ENCODE measurements around the gene IL12RB1. TPM values are rescaled to one million over a fixed set of nuclear protein-coding genes. Genes with fewer than 3 reads are reported as not detected.

The IL12RB1 gene
- total RNA-seq, 1 donor, result 0.72 TPM

DNA sequence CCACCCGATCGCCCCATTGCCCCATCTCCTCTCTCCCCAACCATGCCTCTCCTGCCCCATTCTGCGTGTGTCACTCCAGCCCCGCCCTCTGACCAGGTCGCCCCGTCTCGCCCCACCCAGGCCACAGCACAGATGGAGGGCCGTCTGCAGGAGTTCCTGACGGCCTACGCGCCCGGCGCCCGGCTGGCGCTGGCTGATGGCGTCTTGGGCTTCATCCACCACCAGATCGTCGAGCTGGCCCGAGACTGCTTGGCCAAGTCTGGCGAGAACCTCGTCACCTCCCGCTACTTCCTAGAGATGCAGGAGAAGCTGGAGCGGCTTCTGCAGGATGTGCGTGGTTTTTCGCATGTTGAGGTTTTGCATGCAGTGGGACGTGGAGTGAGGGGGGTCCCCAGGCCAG is 37.1 kb upstream of the IL12RB1 start:
- Histone ChIP-seq H3K27ac (ENCODE audit: low read depth, low read length) (no peak overlapping the region), H3K4me1 (ENCODE audit: insufficient read depth, low read length) (no peaks in the 10 kb centered on the region), H2AFZ (ENCODE audit: low read length) (no peak overlapping the region), H3K27me3 (ENCODE audit: insufficient read depth, low read length) (no peaks in the 10 kb centered on the region), H3K4me2 (ENCODE audit: insufficient read depth, low read length) (no peak overlapping the region), H3K4me3 (ENCODE audit: insufficient read depth, low read length) (no peak overlapping the region), H3K9me3 (ENCODE audit: low read depth, low read length) (no peaks in the 10 kb centered on the region), H3K36me3 (ENCODE audit: insufficient read depth, low read length) (peaks cover 6% of the 10 kb centered on the region), H3K79me2 (ENCODE audit: insufficient read depth, low read length) (no peaks in the 10 kb centered on the region), H4K20me1 (ENCODE audit: insufficient read depth, low read length) (peaks cover 11% of the 10 kb centered on the region)
- no peak for DNase-seq (ENCODE audit: insufficient read length, low spot score, missing footprints)
- TF ChIP-seq, protein P1, sequence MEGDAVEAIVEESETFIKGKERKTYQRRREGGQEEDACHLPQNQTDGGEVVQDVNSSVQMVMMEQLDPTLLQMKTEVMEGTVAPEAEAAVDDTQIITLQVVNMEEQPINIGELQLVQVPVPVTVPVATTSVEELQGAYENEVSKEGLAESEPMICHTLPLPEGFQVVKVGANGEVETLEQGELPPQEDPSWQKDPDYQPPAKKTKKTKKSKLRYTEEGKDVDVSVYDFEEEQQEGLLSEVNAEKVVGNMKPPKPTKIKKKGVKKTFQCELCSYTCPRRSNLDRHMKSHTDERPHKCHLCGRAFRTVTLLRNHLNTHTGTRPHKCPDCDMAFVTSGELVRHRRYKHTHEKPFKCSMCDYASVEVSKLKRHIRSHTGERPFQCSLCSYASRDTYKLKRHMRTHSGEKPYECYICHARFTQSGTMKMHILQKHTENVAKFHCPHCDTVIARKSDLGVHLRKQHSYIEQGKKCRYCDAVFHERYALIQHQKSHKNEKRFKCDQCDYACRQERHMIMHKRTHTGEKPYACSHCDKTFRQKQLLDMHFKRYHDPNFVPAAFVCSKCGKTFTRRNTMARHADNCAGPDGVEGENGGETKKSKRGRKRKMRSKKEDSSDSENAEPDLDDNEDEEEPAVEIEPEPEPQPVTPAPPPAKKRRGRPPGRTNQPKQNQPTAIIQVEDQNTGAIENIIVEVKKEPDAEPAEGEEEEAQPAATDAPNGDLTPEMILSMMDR (IDR thresholded peaks at IDR 0.05; ENCODE audit: extremely low read depth, low read depth, low read length), result no peak

DNA sequence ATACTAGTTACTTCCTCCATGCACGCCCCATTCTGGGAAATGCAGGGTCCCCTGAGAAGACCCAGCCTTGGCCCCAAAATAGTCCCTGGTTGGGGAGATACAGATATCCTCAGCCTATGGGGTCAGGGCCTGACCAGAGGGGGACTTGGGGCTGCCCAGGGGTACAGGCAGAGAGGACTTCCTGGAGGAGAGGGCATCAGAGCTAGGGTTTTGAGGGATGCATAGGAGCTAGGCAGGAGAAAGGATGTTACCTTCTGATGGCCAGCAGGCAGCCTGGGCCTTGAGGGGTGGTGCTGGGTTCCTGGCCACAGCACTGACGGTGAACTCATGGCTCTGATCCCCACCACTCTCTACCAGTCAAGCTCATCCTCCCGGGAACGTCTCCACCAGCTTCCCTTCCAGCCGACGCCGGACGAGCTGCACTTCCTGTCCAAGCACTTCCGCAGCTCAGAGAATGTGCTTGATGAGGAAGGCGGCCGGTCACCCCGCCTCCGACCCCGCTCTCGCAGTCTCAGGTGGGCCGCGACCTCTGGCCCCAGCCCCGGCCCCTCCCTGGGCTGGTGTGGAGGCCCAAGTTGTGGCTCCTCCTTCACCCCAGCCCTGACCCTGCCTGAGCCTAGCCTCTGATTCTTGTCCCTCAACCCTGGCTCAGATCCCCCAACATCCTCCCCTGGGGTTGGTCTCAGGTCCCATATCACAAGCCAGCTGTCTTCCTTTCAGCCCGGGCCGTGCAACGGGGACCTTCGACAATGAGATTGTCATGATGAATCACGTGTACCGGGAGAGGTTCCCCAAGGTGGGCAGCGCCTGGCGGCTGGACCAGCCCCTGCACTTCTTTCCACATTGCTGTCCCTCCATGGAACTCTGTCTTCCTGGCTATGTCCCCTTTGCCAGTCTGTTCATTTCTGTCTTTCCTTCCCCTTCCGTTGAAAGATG is 36.4 kb upstream of the IL12RB1 start:
- Histone ChIP-seq H3K36me3 (ENCODE audit: insufficient read depth, low read length) (peaks cover 2% of the 10 kb centered on the region), H3K4me1 (ENCODE audit: insufficient read depth, low read length) (peaks cover 6% of the 10 kb centered on the region), H3K27ac (ENCODE audit: low read depth, low read length) (no peak overlapping the region), H3K9me3 (ENCODE audit: low read depth, low read length) (no peaks in the 10 kb centered on the region), H2AFZ (ENCODE audit: low read length) (no peak overlapping the region), H3K79me2 (ENCODE audit: insufficient read depth, low read length) (no peaks in the 10 kb centered on the region), H3K27me3 (ENCODE audit: insufficient read depth, low read length) (no peaks in the 10 kb centered on the region), H4K20me1 (ENCODE audit: insufficient read depth, low read length) (peaks cover 16% of the 10 kb centered on the region), H3K4me3 (ENCODE audit: insufficient read depth, low read length) (no peak overlapping the region), H3K4me2 (ENCODE audit: insufficient read depth, low read length) (no peak overlapping the region)
- no peak for DNase-seq (ENCODE audit: insufficient read length, low spot score, missing footprints)
- TF ChIP-seq, protein P1 (IDR thresholded peaks at IDR 0.05; ENCODE audit: extremely low read depth, low read depth, low read length), result no peak

DNA sequence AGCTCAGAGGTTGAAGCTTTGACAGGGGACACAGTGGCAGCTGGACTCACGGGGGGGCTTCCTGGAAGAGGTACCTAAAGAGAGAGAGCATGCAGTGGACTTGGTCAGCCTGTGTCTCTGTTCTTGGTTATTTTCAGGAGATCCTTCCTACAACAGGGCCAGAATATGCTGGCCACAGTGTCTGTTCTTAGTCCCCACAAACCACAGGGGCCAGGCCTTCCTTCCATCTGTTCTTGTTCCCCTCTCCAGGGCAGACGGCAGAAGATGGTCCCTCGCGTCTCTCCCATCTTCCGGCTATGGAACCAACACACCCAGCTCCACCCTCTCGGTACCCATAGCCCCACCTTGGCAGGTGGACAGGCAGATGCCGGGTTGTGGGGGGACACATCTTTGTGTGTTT is 35.7 kb upstream of the IL12RB1 start:
- DNase-seq (ENCODE audit: insufficient read length, low spot score, missing footprints), result no peak
- Histone ChIP-seq H4K20me1 (ENCODE audit: insufficient read depth, low read length) (peaks cover 16% of the 10 kb centered on the region), H3K27ac (ENCODE audit: low read depth, low read length) (no peak overlapping the region), H3K9me3 (ENCODE audit: low read depth, low read length) (no peaks in the 10 kb centered on the region), H2AFZ (ENCODE audit: low read length) (no peak overlapping the region), H3K36me3 (ENCODE audit: insufficient read depth, low read length) (peaks cover 2% of the 10 kb centered on the region), H3K4me2 (ENCODE audit: insufficient read depth, low read length) (no peak overlapping the region), H3K27me3 (ENCODE audit: insufficient read depth, low read length) (no peaks in the 10 kb centered on the region), H3K79me2 (ENCODE audit: insufficient read depth, low read length) (no peaks in the 10 kb centered on the region), H3K4me3 (ENCODE audit: insufficient read depth, low read length) (no peak overlapping the region), H3K4me1 (ENCODE audit: insufficient read depth, low read length) (peaks cover 8% of the 10 kb centered on the region)
- TF ChIP-seq, protein P1 (IDR thresholded peaks at IDR 0.05; ENCODE audit: extremely low read depth, low read depth, low read length), result no peak

DNA sequence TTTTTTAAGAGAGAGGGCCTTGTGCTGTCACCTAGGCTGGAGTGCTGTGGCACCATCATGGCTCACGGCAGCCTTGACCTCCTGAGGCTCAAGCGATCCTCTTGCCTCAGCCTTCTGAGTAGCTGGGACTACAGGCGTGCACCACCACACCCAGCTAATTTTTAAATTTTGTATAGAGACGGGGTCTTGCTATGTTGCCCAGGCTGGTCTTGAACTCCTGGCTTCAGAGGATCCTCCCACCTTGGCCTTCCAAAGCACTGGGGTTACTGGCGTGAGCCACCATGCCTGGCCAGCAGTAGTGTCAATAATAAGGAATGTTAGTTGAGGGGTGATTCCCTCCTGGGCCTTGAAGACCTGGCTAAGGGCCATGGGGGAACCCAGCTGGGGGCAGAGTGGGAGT is 34.4 kb upstream of the IL12RB1 start:
- TF ChIP-seq, protein P1 (IDR thresholded peaks at IDR 0.05; ENCODE audit: extremely low read depth, low read depth, low read length), result no peak
- no peaks in the 10 kb centered on the region for H3K79me2 ChIP-seq (ENCODE audit: insufficient read depth, low read length)

More for the DNA sequence above, 34.4 kb upstream of the IL12RB1 start:
- no peak for DNase-seq (ENCODE audit: insufficient read length, low spot score, missing footprints)
- H3K27ac ChIP-seq (ENCODE audit: low read depth, low read length), result no peak overlapping the region
- H3K36me3 ChIP-seq (ENCODE audit: insufficient read depth, low read length), result peaks cover 2% of the 10 kb centered on the region
- H3K27me3 ChIP-seq (ENCODE audit: insufficient read depth, low read length), result no peaks in the 10 kb centered on the region
- no peaks in the 10 kb centered on the region for H3K9me3 ChIP-seq (ENCODE audit: low read depth, low read length)
- peaks cover 12% of the 10 kb centered on the region for H3K4me1 ChIP-seq (ENCODE audit: insufficient read depth, low read length)
- H3K4me2 ChIP-seq (ENCODE audit: insufficient read depth, low read length), result no peak overlapping the region
- no peak overlapping the region for H2AFZ ChIP-seq (ENCODE audit: low read length)
- H3K4me3 ChIP-seq (ENCODE audit: insufficient read depth, low read length), result no peak overlapping the region
- H4K20me1 ChIP-seq (ENCODE audit: insufficient read depth, low read length), result peaks cover 16% of the 10 kb centered on the region

Data from osteoblast (primary cell).